ENCODE measurements around the gene IL1RAPL1. TPM values are rescaled to one million over a fixed set of nuclear protein-coding genes. Genes with fewer than 3 reads are reported as not detected.

The IL1RAPL1 gene
- total and polyA plus RNA-seq, 2 donors (not counting 1 experiment from before 2014, with no cell fraction given) = 0.25 to 2.8 TPM

- no peak for DNase-seq (ENCODE audit: low read depth in 2 of 2)
- TF ChIP-seq EZH2 (IDR thresholded peaks at IDR 0.05; ENCODE audit: low read length, missing control alignments) = no peak
- TF ChIP-seq, protein P1, sequence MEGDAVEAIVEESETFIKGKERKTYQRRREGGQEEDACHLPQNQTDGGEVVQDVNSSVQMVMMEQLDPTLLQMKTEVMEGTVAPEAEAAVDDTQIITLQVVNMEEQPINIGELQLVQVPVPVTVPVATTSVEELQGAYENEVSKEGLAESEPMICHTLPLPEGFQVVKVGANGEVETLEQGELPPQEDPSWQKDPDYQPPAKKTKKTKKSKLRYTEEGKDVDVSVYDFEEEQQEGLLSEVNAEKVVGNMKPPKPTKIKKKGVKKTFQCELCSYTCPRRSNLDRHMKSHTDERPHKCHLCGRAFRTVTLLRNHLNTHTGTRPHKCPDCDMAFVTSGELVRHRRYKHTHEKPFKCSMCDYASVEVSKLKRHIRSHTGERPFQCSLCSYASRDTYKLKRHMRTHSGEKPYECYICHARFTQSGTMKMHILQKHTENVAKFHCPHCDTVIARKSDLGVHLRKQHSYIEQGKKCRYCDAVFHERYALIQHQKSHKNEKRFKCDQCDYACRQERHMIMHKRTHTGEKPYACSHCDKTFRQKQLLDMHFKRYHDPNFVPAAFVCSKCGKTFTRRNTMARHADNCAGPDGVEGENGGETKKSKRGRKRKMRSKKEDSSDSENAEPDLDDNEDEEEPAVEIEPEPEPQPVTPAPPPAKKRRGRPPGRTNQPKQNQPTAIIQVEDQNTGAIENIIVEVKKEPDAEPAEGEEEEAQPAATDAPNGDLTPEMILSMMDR (conservative IDR thresholded peaks at IDR 0.05 in 1 of 2, IDR thresholded peaks at IDR 0.05 in 1 of 2; ENCODE audit: low read depth in 1 of 2, low read length in 2 of 2) = no peak
These were observed 834.8 kb downstream of the IL1RAPL1 start for GRCh38 chrX:29422034-29422433.

GRCh38 chrX:29431895-29432294 lies 844.6 kb downstream of the IL1RAPL1 start:
- peak; percentile 7 to 23 for DNase-seq (ENCODE audit: low read depth in 2 of 2)
- H3K4me3 ChIP-seq (replicated peaks in 1 of 4; ENCODE audit: control extremely low read depth in 1 of 4, insufficient read depth in 1 of 4, low read depth in 3 of 4, low read length in 4 of 4) = no peak overlapping the region
- H3K9me3 ChIP-seq (ENCODE audit: control insufficient read depth, insufficient read depth, low read depth, low read length) = no peaks in the 10 kb centered on the region
- no peaks in the 10 kb centered on the region for H3K4me1 ChIP-seq (ENCODE audit: control insufficient read depth, extremely low read depth, insufficient read depth, low read length)
- H3K9ac ChIP-seq (ENCODE audit: insufficient read depth, low read length) = no peak overlapping the region
- no peaks in the 10 kb centered on the region for H3K79me2 ChIP-seq (ENCODE audit: control insufficient read depth, insufficient read depth, low read length)
- H3K27me3 ChIP-seq (ENCODE audit: control insufficient read depth, insufficient read depth, low read length) = no peaks in the 10 kb centered on the region
- TF ChIP-seq EZH2 (IDR thresholded peaks at IDR 0.05; ENCODE audit: low read length, missing control alignments) = no peak
- TF ChIP-seq, protein P1 (conservative IDR thresholded peaks at IDR 0.05 in 1 of 2, IDR thresholded peaks at IDR 0.05 in 1 of 2; ENCODE audit: low read depth in 1 of 2, low read length in 2 of 2) = no peak
- no peak overlapping the region for H3K4me2 ChIP-seq (ENCODE audit: extremely low read depth, insufficient read depth, low read length)
- no peak overlapping the region for H3K27ac ChIP-seq (ENCODE audit: insufficient read depth, low read length)
- no peaks in the 10 kb centered on the region for H3K36me3 ChIP-seq (ENCODE audit: control insufficient read depth, insufficient read depth, low read length)
- no peak overlapping the region for H2AFZ ChIP-seq (ENCODE audit: low read length)
- no peaks in the 10 kb centered on the region for H4K20me1 ChIP-seq (ENCODE audit: control insufficient read depth, extremely low read depth, insufficient read depth, low read length)

More at GRCh38 chrX:29422034-29422433, 834.8 kb downstream of the IL1RAPL1 start:
- Histone ChIP-seq H4K20me1 (ENCODE audit: control insufficient read depth, extremely low read depth, insufficient read depth, low read length) (no peaks in the 10 kb centered on the region), H3K79me2 (ENCODE audit: control insufficient read depth, insufficient read depth, low read length) (no peaks in the 10 kb centered on the region), H3K9ac (ENCODE audit: insufficient read depth, low read length) (no peak overlapping the region), H2AFZ (ENCODE audit: low read length) (no peak overlapping the region), H3K27ac (ENCODE audit: insufficient read depth, low read length) (no peak overlapping the region), H3K36me3 (ENCODE audit: control insufficient read depth, insufficient read depth, low read length) (no peaks in the 10 kb centered on the region), H3K9me3 (ENCODE audit: control insufficient read depth, insufficient read depth, low read depth, low read length) (no peaks in the 10 kb centered on the region), H3K4me2 (ENCODE audit: extremely low read depth, insufficient read depth, low read length) (no peak overlapping the region), H3K4me1 (ENCODE audit: control insufficient read depth, extremely low read depth, insufficient read depth, low read length) (no peaks in the 10 kb centered on the region), H3K4me3 (replicated peaks in 1 of 4; ENCODE audit: control extremely low read depth in 1 of 4, insufficient read depth in 1 of 4, low read depth in 3 of 4, low read length in 4 of 4) (no peak overlapping the region), H3K27me3 (ENCODE audit: control insufficient read depth, insufficient read depth, low read length) (no peaks in the 10 kb centered on the region)

- H3K27ac ChIP-seq (ENCODE audit: insufficient read depth, low read length) = no peak overlapping the region
- no peaks in the 10 kb centered on the region for H4K20me1 ChIP-seq (ENCODE audit: control insufficient read depth, extremely low read depth, insufficient read depth, low read length)
- H3K27me3 ChIP-seq (ENCODE audit: control insufficient read depth, insufficient read depth, low read length) = no peaks in the 10 kb centered on the region
- H3K36me3 ChIP-seq (ENCODE audit: control insufficient read depth, insufficient read depth, low read length) = no peaks in the 10 kb centered on the region
- H2AFZ ChIP-seq (ENCODE audit: low read length) = no peak overlapping the region
- H3K4me2 ChIP-seq (ENCODE audit: extremely low read depth, insufficient read depth, low read length) = no peak overlapping the region
- TF ChIP-seq EZH2 (IDR thresholded peaks at IDR 0.05; ENCODE audit: low read length, missing control alignments) = no peak
- TF ChIP-seq, protein P1 (conservative IDR thresholded peaks at IDR 0.05 in 1 of 2, IDR thresholded peaks at IDR 0.05 in 1 of 2; ENCODE audit: low read depth in 1 of 2, low read length in 2 of 2) = no peak
- H3K4me3 ChIP-seq (replicated peaks in 1 of 4; ENCODE audit: control extremely low read depth in 1 of 4, insufficient read depth in 1 of 4, low read depth in 3 of 4, low read length in 4 of 4) = no peak overlapping the region
- peak in 1 of 2 donors; percentile 10 for DNase-seq (ENCODE audit: low read depth in 2 of 2)
- no peaks in the 10 kb centered on the region for H3K9me3 ChIP-seq (ENCODE audit: control insufficient read depth, insufficient read depth, low read depth, low read length)
- no peak overlapping the region for H3K9ac ChIP-seq (ENCODE audit: insufficient read depth, low read length)
- no peaks in the 10 kb centered on the region for H3K79me2 ChIP-seq (ENCODE audit: control insufficient read depth, insufficient read depth, low read length)
- H3K4me1 ChIP-seq (ENCODE audit: control insufficient read depth, extremely low read depth, insufficient read depth, low read length) = no peaks in the 10 kb centered on the region
These were observed 845.3 kb downstream of the IL1RAPL1 start for GRCh38 chrX:29432534-29432933.

Measured in fibroblast of lung (primary cell).